K562 (cell line): ENCODE measurements around the gene PALLD. TPM values are rescaled to one million over a fixed set of nuclear protein-coding genes. Genes with fewer than 3 reads are reported as not detected.

Source experiments
- ATAC-seq: fragments of 200-7000 bp; cut with Tn5 transposase; 3 replicates; pipeline ENCODE4 v1.9.1; 2020; ENCODE audit warnings: moderate library complexity
- BruUV-seq: library from RNA; stranded (reverse); fragments of 400-500 nt; replicated peaks from 2 replicates; lab custom pipeline; 2021; lab: Mats Ljungman, UMichigan
- CTCF ChIA-PET: fragments of 300-600 bp; formaldehyde crosslinking; extraction: SDS; loops from one replicate; lab custom pipeline; 2021; ENCODE audit warnings: low intra/inter-chr PET ratio; lab: Yijun Ruan, JAX
- POLR2A ChIA-PET: fragments of 300-600, 350-650 bp; sonication (Branson Sonifier 250); formaldehyde crosslinking; extraction: SDS; loops from one replicate; lab custom pipeline; 2021; ENCODE audit warnings: antibody characterized with exemption, inconsistent platforms; lab: Yijun Ruan, JAX
- DNase-seq, 4 experiments: peaks; one replicate each; pipeline versions ENCODE4 v3.0.0 to v3.0.0-alpha.2; 2011 to 2018; ENCODE audit warnings: low spot score in 3 of 4, mixed read lengths in 3 of 4; ENCODE audit errors: extremely low read depth in 1 of 4
- FAIRE-seq: peaks from 2 replicates; lab custom pipeline; 2011; peaks lifted over from hg19 to GRCh38; lab: Jason Lieb, UNC
- H2AFZ ChIP-seq: 2 replicates; pipeline ENCODE4 v1.6.0; 2011; ENCODE audit warnings: low read depth, low read length, control low read depth, inconsistent platforms
- H3K27ac ChIP-seq: fragments of 200-600 bp; 3 replicates; pipeline ENCODE4 v1.8.0; 2011; ENCODE audit warnings: low read depth, mild to moderate bottlenecking, control low read depth, inconsistent platforms, low read length, moderate library complexity, mixed read lengths; ENCODE audit errors: extremely low read depth
- H3K27me3 ChIP-seq, 2 experiments: fragments of 300-600 bp in 1 of 2; 2 replicates in 1 of 2; 3 replicates in 1 of 2; pipeline versions ENCODE4 v1.6.0 to v1.8.0; 2011; ENCODE audit warnings: inconsistent platforms in 2 of 2, low read length in 2 of 2, mild to moderate bottlenecking in 1 of 2, mixed read lengths in 1 of 2, moderate library complexity in 1 of 2; ENCODE audit not compliant: control insufficient read depth in 2 of 2, insufficient read depth in 2 of 2
- H3K36me3 ChIP-seq: fragments of 300-600 bp; 3 replicates; pipeline ENCODE4 v1.8.0; 2011; ENCODE audit warnings: mild to moderate bottlenecking, low read length, inconsistent platforms; ENCODE audit not compliant: control insufficient read depth, insufficient read depth
- H3K4me1 ChIP-seq, 2 experiments: fragments of 200-600 bp in 1 of 2; replicated peaks in 1 of 2; 2 replicates in 1 of 2; 3 replicates in 1 of 2; pipeline versions ENCODE4 v1.5.1 to v1.8.0; 2011; ENCODE audit warnings: inconsistent platforms in 2 of 2, low read length in 2 of 2, mild to moderate bottlenecking in 1 of 2, mixed read lengths in 1 of 2, moderate library complexity in 1 of 2; ENCODE audit not compliant: control insufficient read depth in 2 of 2, insufficient read depth in 2 of 2
- H3K4me2 ChIP-seq: 2 replicates; pipeline ENCODE4 v1.6.1; 2011; ENCODE audit warnings: low read length, control low read depth, inconsistent platforms, mixed read lengths; ENCODE audit not compliant: insufficient read depth
- H3K4me3 ChIP-seq: fragments of 200-600 bp; sonication (generic), shearing (Covaris generic); 2 replicates; pipeline ENCODE4 v1.5.1; 2016; ENCODE audit warnings: control low read depth, inconsistent platforms
- H3K79me2 ChIP-seq: fragments of 200-600 bp; 3 replicates; pipeline ENCODE4 v1.8.0; 2011; ENCODE audit warnings: low read length, inconsistent platforms; ENCODE audit not compliant: control insufficient read depth, insufficient read depth
- H3K9ac ChIP-seq, 2 experiments: 2 replicates each; pipeline versions ENCODE4 v1.6.0 to v1.6.1; 2011; ENCODE audit warnings: low read depth in 2 of 2, low read length in 2 of 2, control low read depth in 1 of 2, inconsistent platforms in 1 of 2, mild to moderate bottlenecking in 1 of 2, mixed read lengths in 1 of 2; ENCODE audit not compliant: insufficient read depth in 1 of 2
- H3K9me1 ChIP-seq: one replicate; pipeline ENCODE4 v1.6.0; 2011; ENCODE audit warnings: inconsistent platforms, mild to moderate bottlenecking, low read length, moderate library complexity; ENCODE audit not compliant: control insufficient read depth, insufficient read depth
- H3K9me3 ChIP-seq: replicated peaks from 2 replicates; pipeline ENCODE4 v1.5.1; 2011; ENCODE audit warnings: low read depth, low read length, inconsistent platforms; ENCODE audit not compliant: control insufficient read depth, insufficient read depth
- H4K20me1 ChIP-seq: replicated peaks from 2 replicates; pipeline ENCODE4 v1.6.1; 2011; ENCODE audit warnings: low read length, inconsistent platforms, mixed read lengths; ENCODE audit not compliant: control insufficient read depth, insufficient read depth
- HDAC3 ChIP-seq: fragments of 450-650 bp; IDR thresholded peaks from 2 replicates; pipeline ENCODE4 v1.6.1; 2018; ENCODE audit warnings: borderline replicate concordance, mild to moderate bottlenecking, moderate library complexity; ENCODE audit not compliant: partially characterized antibody
- L3MBTL2 ChIP-seq: fragments of 450-650 bp; IDR thresholded peaks from 2 replicates; pipeline ENCODE4 v1.6.1; 2016; ENCODE audit warnings: mild to moderate bottlenecking, moderate library complexity
- NUFIP1 ChIP-seq: fragments of 450-650 bp; IDR thresholded peaks from 2 replicates; pipeline ENCODE4 v1.6.1; 2018; ENCODE audit not compliant: partially characterized antibody
- PBX2 ChIP-seq, 2 experiments: IDR thresholded peaks in 1 of 2; conservative IDR thresholded peaks in 1 of 2; 2 replicates each; pipeline ENCODE4 v1.6.1; 2016; ENCODE audit warnings: low read depth in 2 of 2, mild to moderate bottlenecking in 1 of 2, missing compliant biosample characterization in 1 of 2, missing genetic modification characterization in 1 of 2, moderate library complexity in 1 of 2
- PHB2 ChIP-seq: fragments of 450-650 bp; IDR thresholded peaks from 2 replicates; pipeline ENCODE4 v1.6.1; 2017; ENCODE audit warnings: low read depth
- TCF3 ChIP-seq: sonication (generic); formaldehyde crosslinking; IDR thresholded peaks from 2 replicates; pipeline ENCODE4 v1.4.0; 2020; ENCODE audit warnings: mild to moderate bottlenecking, missing genetic modification reagents
- ZBTB17 ChIP-seq: fragments of 450-650 bp; formaldehyde crosslinking; IDR thresholded peaks from 2 replicates; pipeline ENCODE4 v1.4.0; 2020; ENCODE audit warnings: mild to moderate bottlenecking
- WGBS: fragments of 100-300 bp; shearing (Covaris generic); methylation state at CpG from one replicate; pipeline ENCODE4 v1.1.6; 2016; ENCODE audit warnings: low coverage, mixed read lengths; ENCODE audit not compliant: insufficient coverage; ENCODE audit errors: missing lambda C conversion rate; 5-methylcytosine and 5-hydroxymethylcytosine counted together
- in situ Hi-C: fragments of 300-500 bp; cut with MboI; formaldehyde crosslinking; loops from 4 replicates; pipeline ENCODE4 v1.15.0; 2018; ENCODE audit warnings: inconsistent platforms, mixed read lengths
- intact Hi-C: fragments of 100-400 bp; cut with micrococcal nuclease; formaldehyde crosslinking; loops from 2 replicates; pipeline ENCODE4 v1.14.2; 2022
- polyA plus RNA-seq, 8 experiments: library from polyadenylated mRNA; depleted of rRNA in 4 of 8; stranded (reverse) in 5 of 8; unstranded in 3 of 8; fragments of >200 nt; fragmentation: Nextera tagmentation in 2 of 8; fragmentation: Illumina TruSeq in 1 of 8; extraction: Ambion mirVana in 2 of 8; extraction: Trizol in 1 of 8; gene quantifications; 2 replicates each; pipeline versions ENCODE4 v1.2.1 to v1.2.3, GENCODE V29; 2011 to 2014; ENCODE audit warnings: inconsistent platforms in 1 of 8, missing spikeins in 1 of 8
- total RNA-seq, 7 experiments: library from RNA; depleted of rRNA in 6 of 7; stranded (reverse); fragments of >200 nt in 6 of 7; fragmentation: Illumina TruSeq in 2 of 7; extraction: Trizol in 2 of 7; gene quantifications; 2 replicates each; pipeline versions ENCODE4 v1.2.1 to v1.2.3, GENCODE V29; 2011 to 2021; ENCODE audit warnings: low replicate concordance in 1 of 7
- TF ChIP-seq, protein P1 (sequence below): fragments of 250-450 bp; sonication (Bioruptor Pico); IDR thresholded peaks from 2 replicates; pipeline ENCODE4 v1.5.0; 2021

PALLD gene
- total and polyA plus RNA-seq, 9 of the 15 experiments (the other 6 are each of a cell fraction or from before 2014, with no cell fraction given): 0.01 to 0.35 (median 0.06) TPM; not detected in 3

- CTCF ChIA-PET: no interaction called here
- no peak for DNase-seq
- no peaks in the 10 kb centered on the region for H3K4me1 ChIP-seq
- no peaks in the 10 kb centered on the region for H4K20me1 ChIP-seq
- 0% methylated on average over 4 of the region's 4 CpGs for WGBS
- H2AFZ ChIP-seq: no peak overlapping the region
- POLR2A ChIA-PET: no interaction called here
- no peak for ATAC-seq
- no peak for FAIRE-seq
- no peaks in the 10 kb centered on the region for H3K9me1 ChIP-seq
- no peak overlapping the region for H3K9ac ChIP-seq
- no peaks in the 10 kb centered on the region for H3K36me3 ChIP-seq
- H3K27me3 ChIP-seq: no peaks in the 10 kb centered on the region
- H3K9me3 ChIP-seq: no peaks in the 10 kb centered on the region
- H3K4me3 ChIP-seq: no peak overlapping the region
- no peaks in the 10 kb centered on the region for H3K79me2 ChIP-seq
- BruUV-seq: no TSS peak
- no peak overlapping the region for H3K27ac ChIP-seq
- TF ChIP-seq NUFIP1 (no peak), PBX2 (CRISPR knock-in tag; IDR thresholded peaks at IDR 0.05; ENCODE audit: low read depth) (no peak), PBX2 (tag; conservative IDR thresholded peaks at IDR 0.05; ENCODE audit: low read depth) (no peak), PHB2 (no peak), ZBTB17 (CRISPR knock-in tag) (no peak), HDAC3 (no peak), TCF3 (CRISPR knock-in tag) (no peak), L3MBTL2 (no peak)
- TF ChIP-seq, protein P1, sequence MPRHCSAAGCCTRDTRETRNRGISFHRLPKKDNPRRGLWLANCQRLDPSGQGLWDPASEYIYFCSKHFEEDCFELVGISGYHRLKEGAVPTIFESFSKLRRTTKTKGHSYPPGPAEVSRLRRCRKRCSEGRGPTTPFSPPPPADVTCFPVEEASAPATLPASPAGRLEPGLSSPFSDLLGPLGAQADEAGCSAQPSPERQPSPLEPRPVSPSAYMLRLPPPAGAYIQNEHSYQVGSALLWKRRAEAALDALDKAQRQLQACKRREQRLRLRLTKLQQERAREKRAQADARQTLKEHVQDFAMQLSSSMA (CRISPR knock-in tag): no peak
- intact Hi-C loops: no loop called here
- in situ Hi-C loops: no loop called here
- H3K4me2 ChIP-seq: no peak overlapping the region
These were observed 211.3 kb downstream of the PALLD start for GRCh38 chr4:168708108-168708507.
